Cardiac muscle cell (in vitro differentiated cells and primary cell): ENCODE measurements around the gene TAF4B. TPM values are rescaled to one million over a fixed set of nuclear protein-coding genes. Genes with fewer than 3 reads are reported as not detected.

Experiments used
- DNase-seq, 2 donors: peaks; one replicate each; pipeline versions ENCODE4 v3.0.0 to v3.0.0-alpha.2; 2010 to 2017; ENCODE audit warnings: low read depth in 1 of 2, low spot score in 1 of 2
- H3K27ac ChIP-seq: fragments of 200-600 bp; sonication (generic); 2 replicates; pipeline ENCODE4 v1.5.1; 2016
- H3K27me3 ChIP-seq: fragments of 200-600 bp; sonication (generic); 2 replicates; pipeline ENCODE4 v1.6.0; 2016; ENCODE audit warnings: control low read depth
- H3K36me3 ChIP-seq: fragments of 200-600 bp; sonication (generic); 2 replicates; pipeline ENCODE4 v1.5.1; 2016; ENCODE audit warnings: control low read depth
- H3K4me1 ChIP-seq: fragments of 200-600 bp; sonication (generic); 2 replicates; pipeline ENCODE4 v1.8.1; 2017; ENCODE audit warnings: low read depth, mild to moderate bottlenecking, mixed run types
- H3K4me3 ChIP-seq: fragments of 200-600 bp; sonication (generic); 2 replicates; pipeline ENCODE4 v1.5.1; 2016; ENCODE audit warnings: mild to moderate bottlenecking
- H3K9me3 ChIP-seq: fragments of 200-600 bp; sonication (generic); 2 replicates; pipeline ENCODE4 v1.5.1; 2017; ENCODE audit warnings: low read depth, mild to moderate bottlenecking, control low read depth
- polyA plus RNA-seq: library from polyadenylated mRNA; unstranded; fragments of >200 nt; fragmentation: Nextera tagmentation; extraction: Ambion mirVana; gene quantifications from 2 replicates; pipeline ENCODE4 v1.2.1, GENCODE V29; 2016
- total RNA-seq: library from RNA; depleted of rRNA; stranded (reverse); fragments of >200 nt; gene quantifications from 2 replicates; pipeline ENCODE4 v1.2.3, GENCODE V29; 2016
- TF ChIP-seq, protein P1 (sequence below): IDR thresholded peaks from 2 replicates; pipeline ENCODE4 v1.5.1; 2012; ENCODE audit warnings: low read depth, mild to moderate bottlenecking, low read length

Gene TAF4B
- total and polyA plus RNA-seq, 2 experiments from 2014 or later, result 1.5 to 8.2 TPM

DNA sequence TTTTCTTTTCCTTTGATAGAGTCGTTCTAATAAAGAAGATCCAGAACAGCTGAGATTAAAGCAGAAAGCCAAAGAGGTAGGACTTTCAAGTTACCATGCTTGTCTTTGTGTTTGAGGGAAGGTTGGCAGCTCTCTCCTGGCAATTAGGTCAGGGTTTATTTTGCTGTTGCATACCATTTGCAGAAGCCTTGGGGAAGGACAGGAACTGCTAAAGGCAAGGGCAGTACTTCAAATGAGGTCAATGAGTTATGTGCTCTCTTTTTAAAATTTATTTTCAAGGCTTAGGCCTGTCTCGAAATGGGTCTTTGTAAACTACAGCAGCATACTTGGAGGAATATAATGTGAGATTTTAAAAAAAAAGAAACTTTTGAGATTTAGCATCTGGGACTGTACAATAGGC is 108.9 kb downstream of the TAF4B start:
- Histone ChIP-seq H3K36me3 (no peaks in the 10 kb centered on the region), H3K27me3 (no peaks in the 10 kb centered on the region), H3K4me1 (no peaks in the 10 kb centered on the region), H3K4me3 (no peak overlapping the region), H3K9me3 (no peaks in the 10 kb centered on the region), H3K27ac (no peak overlapping the region)
- peak in 1 of 2 donors; percentile 5 for DNase-seq
- TF ChIP-seq, protein P1, sequence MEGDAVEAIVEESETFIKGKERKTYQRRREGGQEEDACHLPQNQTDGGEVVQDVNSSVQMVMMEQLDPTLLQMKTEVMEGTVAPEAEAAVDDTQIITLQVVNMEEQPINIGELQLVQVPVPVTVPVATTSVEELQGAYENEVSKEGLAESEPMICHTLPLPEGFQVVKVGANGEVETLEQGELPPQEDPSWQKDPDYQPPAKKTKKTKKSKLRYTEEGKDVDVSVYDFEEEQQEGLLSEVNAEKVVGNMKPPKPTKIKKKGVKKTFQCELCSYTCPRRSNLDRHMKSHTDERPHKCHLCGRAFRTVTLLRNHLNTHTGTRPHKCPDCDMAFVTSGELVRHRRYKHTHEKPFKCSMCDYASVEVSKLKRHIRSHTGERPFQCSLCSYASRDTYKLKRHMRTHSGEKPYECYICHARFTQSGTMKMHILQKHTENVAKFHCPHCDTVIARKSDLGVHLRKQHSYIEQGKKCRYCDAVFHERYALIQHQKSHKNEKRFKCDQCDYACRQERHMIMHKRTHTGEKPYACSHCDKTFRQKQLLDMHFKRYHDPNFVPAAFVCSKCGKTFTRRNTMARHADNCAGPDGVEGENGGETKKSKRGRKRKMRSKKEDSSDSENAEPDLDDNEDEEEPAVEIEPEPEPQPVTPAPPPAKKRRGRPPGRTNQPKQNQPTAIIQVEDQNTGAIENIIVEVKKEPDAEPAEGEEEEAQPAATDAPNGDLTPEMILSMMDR, result no peak

DNA sequence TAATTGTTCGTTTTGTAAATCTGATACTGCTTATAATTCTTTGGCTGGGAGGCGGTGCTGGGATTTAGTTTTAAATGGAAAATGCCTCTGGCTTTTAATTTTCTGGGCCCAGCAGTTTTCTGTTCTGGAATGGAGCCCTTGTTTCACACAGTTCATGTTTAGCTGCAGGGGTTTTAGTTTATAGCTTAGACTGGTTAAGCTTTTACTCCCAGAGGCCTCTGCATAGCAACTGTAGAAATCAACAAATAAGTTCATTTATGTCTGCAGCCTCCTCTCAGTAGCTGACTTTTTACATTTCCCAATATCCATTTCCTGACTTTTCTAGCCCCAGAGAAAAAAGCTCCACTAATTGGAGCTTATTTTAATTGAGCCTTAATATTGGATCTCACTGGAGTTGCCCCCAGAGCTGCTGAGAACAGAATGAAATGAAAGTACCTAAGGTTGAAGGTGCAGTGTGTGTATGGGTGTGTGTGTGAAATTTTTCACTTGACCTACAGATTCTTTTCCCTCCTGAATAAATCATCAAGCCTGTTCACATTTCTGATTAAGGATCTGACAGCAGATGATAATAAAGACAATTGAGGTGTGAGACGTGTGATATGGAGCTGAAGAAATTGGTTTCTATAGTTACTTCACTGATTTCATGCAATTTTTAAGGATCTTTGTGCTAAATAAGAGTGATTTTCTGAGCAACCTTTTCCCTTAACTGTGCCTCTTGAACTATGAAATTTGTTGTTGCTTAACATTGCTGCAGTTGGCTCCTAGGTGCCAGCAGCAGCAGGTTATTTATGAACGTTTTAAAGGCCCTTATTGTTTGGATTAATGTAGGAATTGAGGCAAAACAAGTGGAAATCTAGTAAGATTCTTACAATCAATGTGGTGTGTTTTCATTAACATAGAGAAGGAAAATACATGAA is 109.6 kb downstream of the TAF4B start:
- H3K9me3 ChIP-seq, result no peaks in the 10 kb centered on the region
- no peaks in the 10 kb centered on the region for H3K4me1 ChIP-seq
- TF ChIP-seq, protein P1, result no peak
- H3K27ac ChIP-seq, result no peak overlapping the region
- no peaks in the 10 kb centered on the region for H3K27me3 ChIP-seq
- H3K4me3 ChIP-seq, result no peak overlapping the region
- no peak for DNase-seq
- no peaks in the 10 kb centered on the region for H3K36me3 ChIP-seq

DNA sequence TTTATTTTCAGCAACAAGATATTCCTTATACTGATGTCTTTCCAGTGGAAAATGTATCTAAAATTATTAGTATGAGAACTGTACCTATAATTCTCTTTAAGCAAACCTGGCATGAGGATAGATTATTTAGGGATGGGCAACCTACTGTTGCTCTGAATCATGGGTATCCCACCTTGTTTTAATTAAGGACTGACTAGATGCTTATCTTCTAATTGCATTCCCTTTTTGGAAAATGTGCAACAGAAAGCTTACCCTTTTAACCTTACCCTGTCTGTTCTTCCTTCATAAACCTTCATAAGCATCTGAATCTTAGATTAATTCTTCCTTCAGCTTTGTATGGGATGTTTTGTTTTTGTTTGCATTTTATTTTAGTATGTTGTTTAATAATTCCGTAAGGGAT is 110.3 kb downstream of the TAF4B start:
- no peak for DNase-seq
- Histone ChIP-seq H3K36me3 (no peaks in the 10 kb centered on the region), H3K27me3 (no peaks in the 10 kb centered on the region), H3K27ac (no peak overlapping the region), H3K4me3 (no peak overlapping the region), H3K4me1 (no peaks in the 10 kb centered on the region), H3K9me3 (no peaks in the 10 kb centered on the region)
- TF ChIP-seq, protein P1, result no peak

DNA sequence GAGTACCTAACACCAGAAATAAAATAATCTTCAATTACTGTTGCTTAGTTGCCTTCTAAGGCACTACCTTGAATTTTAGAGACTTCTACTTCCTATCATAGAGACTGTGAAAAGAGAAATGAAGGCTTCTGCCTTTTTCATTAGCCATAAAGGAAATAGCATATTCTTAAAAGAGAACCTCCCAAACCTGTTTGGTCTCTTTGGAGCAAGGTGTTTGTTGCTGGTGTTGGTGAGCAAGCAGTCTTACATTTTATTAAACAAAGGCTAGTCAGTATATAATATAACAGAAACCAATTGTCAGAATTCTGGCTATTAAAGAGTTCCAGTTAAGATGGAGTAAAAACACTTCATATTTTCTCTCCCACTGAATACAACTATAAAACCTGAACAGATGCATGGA is 116.4 kb downstream of the TAF4B start:
- H3K9me3 ChIP-seq, result no peaks in the 10 kb centered on the region
- no peak overlapping the region for H3K27ac ChIP-seq
- TF ChIP-seq, protein P1, result no peak
- H3K4me3 ChIP-seq, result no peak overlapping the region
- no peaks in the 10 kb centered on the region for H3K36me3 ChIP-seq
- no peak for DNase-seq
- H3K27me3 ChIP-seq, result no peaks in the 10 kb centered on the region
- H3K4me1 ChIP-seq, result no peaks in the 10 kb centered on the region

DNA sequence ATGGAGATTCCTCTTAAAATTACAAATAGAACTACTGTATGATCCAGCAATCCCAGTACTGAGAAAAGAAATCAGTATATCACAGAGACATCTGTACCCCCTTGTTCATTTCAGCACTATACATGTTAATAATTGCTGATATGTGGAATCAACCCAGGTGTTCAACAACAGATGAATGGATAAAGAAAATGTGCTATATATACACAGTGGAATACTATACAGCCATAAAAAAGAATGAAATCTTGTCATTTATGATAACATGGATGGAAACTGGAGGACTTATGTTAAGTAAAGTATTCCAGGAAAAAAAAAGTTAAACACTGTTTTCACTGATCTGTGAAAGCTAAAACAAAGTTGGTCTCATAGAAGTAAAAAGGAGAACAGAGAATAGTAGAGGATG is 124.7 kb downstream of the TAF4B start:
- no peaks in the 10 kb centered on the region for H3K9me3 ChIP-seq
- H3K27me3 ChIP-seq, result no peaks in the 10 kb centered on the region
- H3K27ac ChIP-seq, result no peak overlapping the region
- no peaks in the 10 kb centered on the region for H3K4me1 ChIP-seq
- no peak for DNase-seq
- TF ChIP-seq, protein P1, result no peak
- H3K36me3 ChIP-seq, result no peaks in the 10 kb centered on the region
- no peak overlapping the region for H3K4me3 ChIP-seq
